ENCODE measurements around the gene IFI27L1.

Gene IFI27L1, protein sequence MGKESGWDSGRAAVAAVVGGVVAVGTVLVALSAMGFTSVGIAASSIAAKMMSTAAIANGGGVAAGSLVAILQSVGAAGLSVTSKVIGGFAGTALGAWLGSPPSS

DNA sequence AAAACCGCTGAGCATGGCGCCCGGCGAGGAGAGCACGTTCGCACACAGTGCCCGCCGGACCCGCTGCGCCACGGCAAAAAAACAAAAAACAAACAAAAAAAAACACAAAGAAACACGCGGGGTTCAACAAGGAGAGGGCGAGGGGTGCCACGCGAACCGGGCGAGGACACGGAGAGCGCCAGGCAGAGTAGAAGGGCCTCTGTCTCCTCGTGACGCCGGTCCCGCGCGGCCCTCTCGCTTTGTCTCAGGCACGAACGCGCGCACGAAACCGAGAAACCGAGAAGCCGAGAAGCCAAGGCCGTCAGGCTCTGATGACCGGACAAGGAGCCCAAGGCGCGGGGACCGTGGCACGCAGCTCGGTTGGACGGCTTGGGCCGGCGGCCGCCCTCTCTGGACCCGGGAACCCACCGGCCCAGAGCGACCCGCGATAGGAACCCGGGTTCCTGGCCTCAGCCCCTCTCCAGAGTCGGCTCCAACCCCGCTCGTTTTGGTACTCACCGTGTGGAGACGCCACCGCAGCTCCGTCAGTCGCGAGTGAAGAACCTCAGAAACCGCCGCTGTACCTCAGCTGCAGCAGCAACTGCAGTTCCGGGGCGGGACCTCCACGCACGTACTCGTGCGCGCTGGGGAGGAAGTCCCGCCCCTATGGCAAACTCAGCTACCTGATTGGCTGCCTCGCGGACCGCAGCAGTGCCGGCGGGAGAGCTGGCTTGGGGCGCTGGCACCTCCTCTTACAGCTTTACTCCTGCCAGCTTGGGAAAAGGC is at the start of gene IFI27L1, which contains the start of gene DDX24:
IFI27L1 (plus strand) TSS at position 690 of the 765 bp plus-strand sequence. CDS start 15,628 bp downstream, outside the sequence.
DDX24 (minus strand) TSS at position 582 of the 765 bp plus-strand sequence. CDS start 1,460 bp downstream, outside the sequence.
- no peak for TF ChIP-seq CTCF (IDR thresholded peaks at IDR 0.05; ENCODE audit: poor library complexity, severe bottlenecking)
- peak within 1 kb of the TSS; percentile 47 for H3K27ac ChIP-seq (ENCODE audit: poor library complexity, severe bottlenecking)
- H3K4me1 ChIP-seq (ENCODE audit: insufficient read depth, poor library complexity, severe bottlenecking) = peaks cover 12% of the 10 kb centered on the region

DNA sequence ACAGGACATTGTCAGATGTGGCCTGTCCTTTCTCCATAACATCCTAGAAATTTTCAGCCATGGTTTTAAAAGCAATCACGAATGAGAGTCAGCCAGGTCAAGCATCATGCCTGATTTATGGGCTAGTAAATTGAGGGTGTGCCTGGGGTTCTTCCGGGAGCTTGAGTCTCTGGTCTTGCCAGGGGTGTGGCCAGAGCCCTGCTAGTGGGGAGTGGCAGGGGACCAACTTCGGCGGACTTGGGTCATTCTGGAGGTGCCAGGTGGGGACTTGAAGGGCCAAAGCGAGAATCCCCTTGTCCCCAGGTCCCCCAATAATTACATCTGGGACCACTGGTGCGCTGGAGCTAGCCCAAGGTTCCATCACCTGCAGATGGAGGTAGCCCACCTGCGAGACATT is 49.2 kb upstream of the IFI27L1 start:
- no peak for TF ChIP-seq CTCF (IDR thresholded peaks at IDR 0.05; ENCODE audit: poor library complexity, severe bottlenecking)
- no peaks in the 10 kb centered on the region for H3K36me3 ChIP-seq (ENCODE audit: low read depth)
- peaks cover 17% of the 10 kb centered on the region for H3K4me1 ChIP-seq (ENCODE audit: insufficient read depth, poor library complexity, severe bottlenecking)
- H3K9me3 ChIP-seq (ENCODE audit: severe bottlenecking) = no peaks in the 10 kb centered on the region
- no peak overlapping the region for H3K27ac ChIP-seq (ENCODE audit: poor library complexity, severe bottlenecking)
- no peak overlapping the region for H3K4me3 ChIP-seq (ENCODE audit: severe bottlenecking)
- no peaks in the 10 kb centered on the region for H3K27me3 ChIP-seq (ENCODE audit: insufficient read depth, poor library complexity, severe bottlenecking)
- DNase-seq (ENCODE audit: low spot score) (no peak), ATAC-seq (ENCODE audit: low read depth) (no peak)

More for the DNA sequence above, at the start of gene IFI27L1, which contains the start of gene DDX24:
- H3K4me3 ChIP-seq (ENCODE audit: severe bottlenecking) = peak within 1 kb of the TSS; percentile 83
- ATAC-seq (ENCODE audit: low read depth) (peak; percentile 98), DNase-seq (ENCODE audit: low spot score) (peak; percentile 98)
- H3K27me3 ChIP-seq (ENCODE audit: insufficient read depth, poor library complexity, severe bottlenecking) = no peaks in the 10 kb centered on the region
- peaks cover 3% of the 10 kb centered on the region for H3K9me3 ChIP-seq (ENCODE audit: severe bottlenecking)
- H3K36me3 ChIP-seq (ENCODE audit: low read depth) = peaks cover 48% of the 10 kb centered on the region

DNA sequence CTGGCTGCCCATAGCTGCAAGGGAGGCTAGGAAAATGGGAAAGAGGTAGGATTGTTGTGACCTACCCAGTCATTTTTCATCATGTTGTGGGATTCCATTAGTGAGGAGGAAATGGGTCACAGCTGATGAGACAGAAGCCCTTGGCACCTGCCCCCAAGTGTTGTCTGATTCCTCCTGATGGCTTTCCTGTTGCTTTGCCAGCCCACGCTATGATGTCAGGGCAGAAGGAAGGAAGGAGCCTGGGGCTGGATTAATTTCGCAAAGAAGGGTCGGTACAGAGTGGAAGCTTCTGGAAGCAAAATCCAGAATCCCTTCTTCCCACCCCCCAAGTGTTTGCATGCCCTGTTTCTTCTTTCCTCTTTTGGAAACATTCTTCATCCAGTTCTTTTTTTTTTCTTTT is 46.2 kb upstream of the IFI27L1 start:
- H3K36me3 ChIP-seq (ENCODE audit: low read depth) = no peaks in the 10 kb centered on the region
- H3K4me3 ChIP-seq (ENCODE audit: severe bottlenecking) = no peak overlapping the region
- H3K4me1 ChIP-seq (ENCODE audit: insufficient read depth, poor library complexity, severe bottlenecking) = no peaks in the 10 kb centered on the region
- H3K27me3 ChIP-seq (ENCODE audit: insufficient read depth, poor library complexity, severe bottlenecking) = no peaks in the 10 kb centered on the region
- no peak overlapping the region for H3K27ac ChIP-seq (ENCODE audit: poor library complexity, severe bottlenecking)
- H3K9me3 ChIP-seq (ENCODE audit: severe bottlenecking) = no peaks in the 10 kb centered on the region
- no peak for ATAC-seq (ENCODE audit: low read depth)
- no peak for DNase-seq (ENCODE audit: low spot score)
- no peak for TF ChIP-seq CTCF (IDR thresholded peaks at IDR 0.05; ENCODE audit: poor library complexity, severe bottlenecking)

GRCh38 chr14:94036313-94037167 is 44.6 kb upstream of the IFI27L1 start:
- Histone ChIP-seq H3K4me3 (ENCODE audit: severe bottlenecking) (no peak overlapping the region), H3K36me3 (ENCODE audit: low read depth) (no peaks in the 10 kb centered on the region), H3K27me3 (ENCODE audit: insufficient read depth, poor library complexity, severe bottlenecking) (no peaks in the 10 kb centered on the region), H3K9me3 (ENCODE audit: severe bottlenecking) (no peaks in the 10 kb centered on the region), H3K4me1 (ENCODE audit: insufficient read depth, poor library complexity, severe bottlenecking) (no peaks in the 10 kb centered on the region), H3K27ac (ENCODE audit: poor library complexity, severe bottlenecking) (no peak overlapping the region)
- peak; percentile 93 for ATAC-seq (ENCODE audit: low read depth)
- DNase-seq (ENCODE audit: low spot score) = peak; percentile 68
- TF ChIP-seq CTCF (IDR thresholded peaks at IDR 0.05; ENCODE audit: poor library complexity, severe bottlenecking) = peak; percentile 95
